GM19035 (cell line): ENCODE measurements around the gene CADPS.

Experiments
- ATAC-seq: cut with Tn5 transposase; IDR thresholded peaks from one replicate; pipeline ENCODE4 v1.9.1; 2021; ENCODE audit not compliant: unreplicated experiment

CADPS gene

GRCh38 chr3:62815981-62816380 lies 59.2 kb downstream of the CADPS start:
- ATAC-seq: no peak

GRCh38 chr3:62812631-62813030 lies 62.6 kb downstream of the CADPS start:
- ATAC-seq: no peak

- ATAC-seq: no peak
These were observed 64.1 kb downstream of the CADPS start for GRCh38 chr3:62811119-62811518.

- no peak for ATAC-seq
These were observed 65.8 kb downstream of the CADPS start for GRCh38 chr3:62809369-62809768.

- no peak for ATAC-seq
These were observed 69.5 kb downstream of the CADPS start for GRCh38 chr3:62805580-62806277.

- ATAC-seq: no peak
These were observed 70.1 kb downstream of the CADPS start for GRCh38 chr3:62805106-62805505.

- ATAC-seq: no peak
These were observed 71.9 kb downstream of the CADPS start for GRCh38 chr3:62803276-62803675.

- no peak for ATAC-seq
These were observed 77.2 kb downstream of the CADPS start for GRCh38 chr3:62798000-62798399.

GRCh38 chr3:62797132-62797531 lies 78.1 kb downstream of the CADPS start:
- ATAC-seq: no peak

GRCh38 chr3:62795978-62796657 lies 79.1 kb downstream of the CADPS start:
- ATAC-seq: no peak

GRCh38 chr3:62793946-62794345 lies 81.3 kb downstream of the CADPS start:
- ATAC-seq: no peak

GRCh38 chr3:62785384-62785783 lies 89.8 kb downstream of the CADPS start:
- no peak for ATAC-seq

- no peak for ATAC-seq
These were observed 94.1 kb downstream of the CADPS start for GRCh38 chr3:62781121-62781520.

- no peak for ATAC-seq
These were observed 97.5 kb downstream of the CADPS start for GRCh38 chr3:62777674-62778073.

- no peak for ATAC-seq
These were observed 98.1 kb downstream of the CADPS start for GRCh38 chr3:62777130-62777529.

- no peak for ATAC-seq
These were observed 101.0 kb downstream of the CADPS start for GRCh38 chr3:62774221-62774620.

GRCh38 chr3:62771331-62772072 lies 103.7 kb downstream of the CADPS start:
- no peak for ATAC-seq

GRCh38 chr3:62768896-62769295 lies 106.3 kb downstream of the CADPS start:
- no peak for ATAC-seq

- no peak for ATAC-seq
These were observed 113.5 kb downstream of the CADPS start for GRCh38 chr3:62761711-62762110.

GRCh38 chr3:62761311-62761710 lies 113.9 kb downstream of the CADPS start:
- no peak for ATAC-seq

- ATAC-seq: no peak
These were observed 116.7 kb downstream of the CADPS start for GRCh38 chr3:62758296-62759066.
